ENCODE data around the gene FAF1.
"Not testable (repeated sequence)": the region's sequence is repeated elsewhere in the genome, so short reads cannot be mapped to it uniquely, and the experiment has no call there.

- not testable (repeated sequence) for TF ChIP-seq POLR2A, EP300 (IDR thresholded peaks at IDR 0.05)
These were observed 243.6 kb downstream of the FAF1 start for GRCh38 chr1:50716455-50716854.

All from tibial nerve (tissue), 3 donors.